HG02763 (cell line): Measurements from ENCODE around the gene ATXN7L1.
"Not testable (repeated sequence)": the region's sequence is repeated elsewhere in the genome, so short reads cannot be mapped to it uniquely, and the experiment has no call there.

Experiments used
- ATAC-seq: cut with Tn5 transposase; IDR thresholded peaks from one replicate; pipeline ENCODE4 v1.9.1; 2021; ENCODE audit warnings: mild to moderate bottlenecking, moderate library complexity; ENCODE audit not compliant: unreplicated experiment

The ATXN7L1 gene

DNA sequence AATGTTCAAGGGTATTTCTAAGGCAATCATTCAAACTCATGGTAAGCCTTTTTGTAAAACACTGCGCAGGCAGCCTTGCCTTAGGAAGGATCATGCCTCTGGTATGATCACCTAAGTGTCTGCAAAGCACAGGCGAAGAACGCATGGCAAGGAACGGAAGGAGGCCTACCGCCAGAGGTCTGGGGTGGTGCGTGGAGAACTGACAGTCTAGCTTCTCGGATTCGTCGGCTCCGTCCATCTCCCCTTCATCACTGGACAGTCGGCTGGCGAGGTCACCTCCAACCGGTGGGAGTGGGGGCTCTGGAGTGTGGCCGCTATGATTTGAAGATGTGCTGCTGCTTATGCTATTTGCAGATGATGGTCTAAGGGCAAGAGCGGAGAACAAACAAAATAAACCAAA, 252.5 kb downstream of the ATXN7L1 start:
- ATAC-seq = no peak

DNA sequence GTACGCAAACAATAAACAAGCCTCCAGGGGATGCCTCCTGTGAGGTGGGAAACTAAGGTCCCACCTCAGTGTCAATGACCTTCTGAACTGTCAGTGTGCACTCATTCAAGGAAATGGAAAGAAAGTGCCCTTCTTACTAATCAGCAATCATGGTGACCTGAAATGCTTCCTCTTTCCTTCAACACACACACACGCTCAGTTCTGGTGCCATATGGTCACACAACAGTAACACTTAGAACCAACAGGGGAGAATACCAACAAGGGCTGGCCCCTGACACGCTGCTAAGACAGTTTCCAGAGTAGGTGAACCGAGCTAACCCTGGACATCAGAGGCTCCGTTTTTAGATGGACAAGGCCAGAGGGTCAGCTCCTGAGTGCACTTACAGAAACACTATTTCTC, 253.0 kb downstream of the ATXN7L1 start:
- no peak for ATAC-seq

DNA sequence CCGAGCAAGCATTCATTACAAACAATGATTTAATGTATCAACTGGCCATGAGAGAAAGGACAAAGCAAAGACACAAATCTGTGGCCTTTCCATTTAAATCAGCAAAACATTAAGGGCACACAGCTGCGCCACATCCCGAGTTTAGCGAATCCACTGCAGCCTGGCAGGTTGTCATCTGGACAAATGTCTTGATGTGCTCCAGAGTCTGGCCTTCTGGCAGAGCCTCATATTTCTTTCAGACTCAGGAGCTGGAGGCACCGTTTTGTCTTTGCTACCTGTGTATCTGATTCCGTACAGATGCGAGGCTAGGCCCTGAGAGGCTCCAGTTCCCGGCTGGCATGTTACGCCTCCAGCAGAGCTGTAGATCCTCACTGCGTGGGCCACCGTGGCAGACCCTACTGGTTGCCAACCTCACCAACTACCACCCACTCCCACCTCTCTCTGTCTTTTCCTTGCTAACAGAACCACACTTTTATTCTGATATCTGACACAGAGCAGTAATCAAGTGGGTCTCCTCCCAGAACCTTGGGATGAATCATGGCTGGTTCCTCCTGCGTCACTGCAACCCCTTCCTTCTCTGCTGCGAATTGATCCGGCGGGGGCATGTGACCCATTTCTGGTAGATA, 254.2 kb downstream of the ATXN7L1 start:
- no peak for ATAC-seq

DNA sequence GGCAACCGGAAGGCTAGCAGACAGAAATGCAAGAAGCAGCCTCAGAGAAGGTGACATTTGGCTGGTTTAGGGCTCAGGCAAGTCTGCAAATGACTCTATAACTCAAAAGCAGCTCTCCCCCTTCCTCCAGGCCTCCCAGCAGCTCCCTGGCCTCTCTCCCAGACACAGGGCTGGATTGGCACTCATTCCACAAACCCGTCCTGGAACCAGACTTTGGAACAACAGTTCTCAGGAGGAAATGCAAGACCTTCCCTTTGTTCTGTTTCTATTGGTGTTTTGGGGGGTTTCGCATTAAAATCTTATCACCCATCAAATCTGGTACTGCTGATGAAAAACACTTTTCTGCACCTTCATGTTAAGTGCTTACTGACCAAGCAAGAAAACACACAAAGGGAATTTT, 254.8 kb downstream of the ATXN7L1 start:
- no peak for ATAC-seq

DNA sequence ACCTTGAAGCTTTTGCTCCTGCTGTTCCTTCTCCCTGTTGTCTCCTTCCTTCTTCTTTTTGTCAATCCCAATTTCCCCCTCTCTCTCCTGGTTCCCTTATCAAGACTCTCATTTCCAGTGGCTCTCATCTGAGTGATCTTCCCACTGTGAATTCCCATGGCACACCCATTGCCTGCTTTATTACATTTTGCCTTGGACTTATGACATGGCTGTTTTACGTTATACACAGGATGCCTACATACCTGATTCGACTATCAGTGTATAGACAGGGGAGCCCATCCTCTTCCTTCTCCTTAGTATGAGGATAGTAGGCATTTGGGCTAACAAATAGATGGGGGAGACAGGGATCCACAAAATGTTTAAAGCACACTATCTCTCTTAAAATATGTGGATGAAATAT, 255.2 kb downstream of the ATXN7L1 start:
- ATAC-seq = no peak

DNA sequence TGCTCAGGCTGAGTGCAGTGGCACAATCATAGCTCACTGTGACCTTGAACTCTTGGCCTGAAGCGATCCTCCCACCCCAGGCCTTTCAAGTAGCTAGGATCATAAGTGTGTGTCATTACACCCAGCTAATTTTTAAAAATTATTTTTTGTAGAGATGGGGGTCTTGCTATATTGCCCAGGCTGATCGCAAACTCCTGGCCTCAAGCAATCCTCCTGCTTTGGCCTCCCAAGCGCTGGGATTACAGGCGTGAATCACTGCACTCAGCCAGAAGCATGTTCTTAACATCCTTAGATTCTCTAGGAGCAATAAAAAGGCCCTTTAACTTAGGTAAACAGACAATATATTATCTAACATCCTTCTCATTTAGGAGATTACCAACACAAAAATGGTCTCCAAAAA, 256.8 kb downstream of the ATXN7L1 start:
- ATAC-seq = no peak

DNA sequence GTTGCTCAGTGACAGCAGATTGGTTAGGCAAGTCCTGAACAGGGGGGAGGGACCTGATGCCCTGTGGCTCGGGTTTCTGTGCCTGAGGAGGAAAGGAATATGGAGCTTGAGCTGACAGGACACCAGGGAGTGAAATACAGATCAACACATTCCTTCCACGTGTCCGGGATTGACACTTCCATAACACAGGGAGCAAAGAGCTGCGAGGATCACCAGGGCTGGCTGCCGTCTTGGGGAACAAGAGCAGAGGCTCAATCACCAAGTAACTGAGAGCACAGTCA, 258.4 kb downstream of the ATXN7L1 start:
- no peak for ATAC-seq

DNA sequence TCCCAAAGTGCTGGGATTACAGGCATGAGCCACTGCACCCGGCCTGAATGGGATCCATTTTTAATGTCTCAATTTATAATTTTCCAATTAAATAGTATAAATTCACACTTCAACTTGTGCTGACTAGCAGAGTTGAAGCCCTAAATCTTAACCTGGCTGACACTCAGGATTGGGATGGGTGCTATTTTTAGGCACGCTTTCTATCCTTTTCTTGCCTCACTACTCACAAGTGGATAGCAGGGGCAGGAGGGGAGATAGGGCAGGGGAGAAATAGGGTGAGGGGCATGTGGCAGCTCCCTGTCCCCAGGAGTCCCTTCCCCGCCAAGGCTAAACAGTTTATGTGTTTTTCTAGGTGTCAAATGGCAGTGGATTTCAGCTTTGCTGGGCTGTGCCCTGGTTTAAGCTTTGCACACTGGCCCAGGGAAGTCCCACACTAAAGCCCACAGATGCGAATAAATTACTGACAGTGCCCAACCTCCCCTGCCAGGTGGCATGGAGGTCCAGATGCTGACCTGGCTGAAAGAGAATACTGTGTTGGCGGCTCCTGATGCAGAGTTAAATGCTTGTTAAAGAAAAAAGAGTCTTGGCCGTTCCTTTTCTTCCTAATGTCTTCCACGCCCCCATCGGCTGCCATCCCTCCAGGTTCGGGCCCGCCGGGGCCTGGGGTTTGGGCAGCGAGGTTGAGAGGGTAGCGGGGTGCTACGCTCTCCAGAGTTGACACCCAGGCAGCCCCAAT, 259.0 kb downstream of the ATXN7L1 start:
- no peak for ATAC-seq

DNA sequence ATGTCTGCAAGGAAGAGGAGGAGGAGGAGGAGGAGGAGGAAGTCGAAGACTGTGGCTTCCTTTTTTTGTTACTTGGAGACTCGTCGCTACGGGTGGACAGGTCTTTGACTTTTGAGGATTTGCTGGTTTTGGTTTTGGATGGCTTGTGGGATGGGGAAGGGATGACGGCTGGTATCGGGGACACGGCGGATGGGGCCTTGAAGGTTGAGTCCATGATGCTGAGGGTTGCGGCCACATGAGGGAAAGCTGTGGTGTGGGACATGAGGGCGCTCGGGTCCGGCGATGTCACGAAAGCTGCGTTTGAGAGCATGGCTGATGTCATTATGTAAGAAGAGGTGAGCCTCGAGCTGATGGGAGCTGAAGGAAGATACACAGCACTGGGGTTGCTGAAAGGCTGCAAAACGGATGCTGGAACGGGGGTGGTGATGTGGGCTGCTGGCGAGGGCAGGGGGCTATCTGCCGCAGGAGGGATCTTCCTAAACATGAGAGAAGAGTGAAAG, 262.0 kb downstream of the ATXN7L1 start:
- no peak for ATAC-seq

DNA sequence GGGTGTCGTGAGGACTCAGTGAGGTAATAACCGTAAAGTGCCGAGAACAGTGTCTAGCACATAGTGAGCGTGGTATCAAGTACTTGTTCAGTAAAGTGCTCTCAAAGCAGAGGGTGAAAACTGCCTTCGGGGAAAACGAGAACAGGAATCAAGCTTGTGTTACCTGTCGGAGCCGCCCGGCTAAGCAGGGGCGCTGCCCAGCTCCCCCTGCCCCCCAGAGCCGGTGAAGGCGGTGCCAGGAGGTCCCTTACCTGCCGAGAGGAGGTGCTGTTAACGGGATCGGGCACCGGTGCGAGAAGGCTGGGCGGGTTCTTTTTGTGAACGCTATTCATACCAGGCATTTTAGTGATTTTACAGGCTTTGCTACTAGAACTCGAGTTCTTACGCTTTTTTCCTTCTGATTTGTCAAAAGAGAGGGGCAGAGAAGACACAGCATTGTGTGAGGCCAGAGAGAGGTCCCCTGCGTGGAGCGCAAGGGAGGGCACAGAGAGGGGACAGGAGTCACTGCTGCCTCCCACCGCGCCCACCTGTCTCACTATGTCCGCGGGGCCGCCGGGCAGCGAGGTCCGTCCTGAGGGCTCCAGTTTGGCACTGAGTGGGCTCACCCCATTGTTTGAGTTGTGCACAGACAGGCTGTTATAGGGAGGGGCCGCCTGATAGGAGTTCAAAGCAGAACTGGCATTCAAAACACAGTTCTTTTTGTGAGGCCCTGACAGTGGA, 262.6 kb downstream of the ATXN7L1 start:
- ATAC-seq = no peak

DNA sequence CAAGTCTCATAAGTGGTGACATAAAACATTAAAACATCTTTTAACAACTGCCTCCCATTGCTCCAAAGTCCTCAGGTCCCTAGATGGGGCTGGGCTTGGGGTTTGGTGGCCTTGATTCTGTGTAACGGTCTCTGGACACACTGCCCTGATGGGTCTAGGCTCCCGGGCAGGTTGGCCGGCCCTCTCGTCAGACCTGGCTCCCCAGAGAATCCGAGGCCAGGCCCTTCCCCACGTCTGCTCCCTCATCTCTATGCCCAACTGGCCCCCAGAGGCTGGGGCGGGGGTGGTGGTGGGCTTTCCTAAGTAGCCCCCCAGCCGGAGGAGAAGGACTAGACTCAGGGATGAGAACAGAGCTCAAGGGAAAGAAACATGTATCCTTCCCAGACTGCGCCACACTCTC, 263.6 kb downstream of the ATXN7L1 start:
- no peak for ATAC-seq

DNA sequence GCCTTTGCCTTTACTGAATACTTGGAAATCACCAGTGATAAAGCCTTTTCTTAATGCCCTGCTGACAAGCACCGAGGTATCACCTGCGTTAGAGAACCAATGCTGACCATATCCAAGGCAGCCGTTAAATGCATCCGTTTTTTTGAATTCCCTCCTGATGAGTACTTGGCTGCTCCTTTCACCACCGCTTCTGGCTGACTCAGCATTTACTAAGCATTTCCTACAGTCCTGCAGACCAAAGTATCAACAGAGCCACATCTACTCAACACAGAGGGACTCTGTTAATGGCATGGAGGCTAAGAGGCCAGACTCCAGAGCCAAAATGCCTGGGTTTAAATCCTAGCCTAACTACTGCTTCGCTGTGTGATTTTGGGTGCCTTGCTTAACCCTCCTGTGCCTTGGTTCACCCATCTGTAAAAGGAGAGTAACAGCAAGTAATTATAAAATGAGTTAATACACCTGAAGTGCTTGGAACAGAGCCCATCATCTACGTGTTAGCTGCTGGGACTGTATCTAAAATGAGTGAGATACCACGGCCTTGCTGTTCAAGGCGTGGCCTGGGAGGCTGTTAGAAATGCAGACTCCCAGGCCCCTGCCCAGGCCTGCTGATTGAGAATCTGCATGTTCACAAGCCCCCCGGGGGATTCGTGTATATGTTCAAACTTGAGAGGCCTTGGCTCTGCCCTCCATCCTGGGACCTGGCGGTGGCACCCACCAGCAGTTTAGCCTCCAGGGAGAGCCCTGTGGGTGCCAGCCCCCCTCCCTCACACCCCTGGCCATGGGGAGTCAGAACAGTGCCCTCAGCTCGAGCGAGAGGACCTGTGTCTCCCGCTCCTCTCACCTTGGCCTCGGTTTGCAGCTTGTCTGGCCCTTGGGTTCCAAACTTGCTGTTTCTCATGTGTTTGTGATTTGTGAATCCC, 264.3 kb downstream of the ATXN7L1 start:
- ATAC-seq = no peak

DNA sequence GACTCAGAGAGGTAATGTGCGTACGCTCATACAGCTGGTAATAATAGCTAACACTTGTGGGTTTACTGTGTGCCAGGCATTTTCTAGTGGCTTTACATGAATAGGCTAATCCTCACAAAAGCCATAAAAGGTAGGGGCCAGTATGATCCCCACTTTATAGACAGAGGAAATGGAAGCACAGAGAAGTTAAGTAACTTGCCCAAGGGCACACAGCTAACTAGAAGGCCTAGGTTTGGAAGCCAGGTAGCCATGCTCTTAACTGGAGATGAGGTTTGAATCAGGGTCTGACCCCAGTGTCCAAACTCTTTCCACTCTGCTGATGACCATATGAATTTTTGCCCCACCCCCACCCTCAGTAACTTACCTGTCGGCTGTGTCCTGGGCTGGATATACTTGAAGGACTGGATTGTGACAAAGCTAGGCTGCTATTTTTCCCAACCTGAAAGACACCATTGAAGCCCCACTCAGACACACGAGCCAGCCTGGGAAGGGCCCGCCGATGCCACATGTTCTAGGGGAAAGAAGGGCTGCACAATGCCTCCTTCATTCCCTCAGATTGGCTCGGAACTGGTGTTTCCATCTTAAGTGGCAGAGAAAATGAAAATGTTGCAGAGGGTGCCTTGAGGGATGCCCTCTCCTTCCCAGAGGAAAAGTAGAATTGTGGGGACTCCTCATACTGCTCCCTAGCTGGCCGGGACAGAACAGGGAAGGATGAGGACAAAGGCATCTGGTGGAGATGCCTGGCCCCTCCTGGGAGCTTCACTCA, 266.1 kb downstream of the ATXN7L1 start:
- ATAC-seq = no peak

DNA sequence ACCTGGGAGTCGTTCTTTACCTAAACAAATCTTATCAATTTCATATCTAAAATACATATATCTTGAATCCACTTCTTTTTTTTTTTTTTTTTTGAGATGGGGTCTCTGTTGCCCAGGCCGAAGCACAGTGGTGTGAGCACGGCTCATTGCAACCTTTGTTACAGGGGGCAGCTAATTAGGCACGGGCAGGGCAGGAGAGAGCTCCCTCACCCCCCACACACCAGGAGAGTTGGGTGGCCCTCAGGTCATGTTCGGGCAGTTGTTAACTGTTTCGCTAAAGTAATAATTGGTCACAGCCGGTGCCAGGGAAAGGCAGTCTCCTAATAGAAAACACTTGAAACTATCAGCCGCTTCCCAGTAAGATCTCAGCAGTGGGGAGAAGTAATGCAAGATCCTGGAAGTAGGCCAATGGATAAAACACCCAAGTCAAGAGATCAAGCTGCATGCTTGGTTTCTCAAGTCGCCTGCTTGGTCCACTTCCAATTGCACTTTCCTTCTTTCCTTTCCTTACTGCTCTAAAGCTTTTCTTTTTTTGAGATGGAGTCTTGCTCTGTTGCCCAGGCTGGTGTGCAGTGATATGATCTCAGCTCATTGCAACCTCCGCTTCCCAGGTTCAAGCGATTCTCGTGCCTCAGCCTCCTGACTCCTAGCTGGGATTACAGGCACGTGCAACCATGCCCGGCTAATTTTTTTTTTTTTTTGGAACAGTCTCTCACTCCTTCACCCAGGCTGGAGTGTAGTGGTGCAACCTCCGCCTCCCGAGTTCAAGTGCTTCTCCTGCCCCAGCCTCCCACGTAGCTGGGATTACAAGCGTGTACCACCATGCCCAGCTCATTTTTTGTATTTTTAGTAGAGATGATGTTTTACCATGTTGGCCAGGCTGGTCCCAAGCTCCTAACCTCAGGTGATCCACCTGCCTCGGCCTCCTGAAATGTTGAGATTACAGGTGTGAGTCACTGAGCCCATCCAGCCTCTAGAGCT, 273.8 kb downstream of the ATXN7L1 start:
- ATAC-seq = no peak

DNA sequence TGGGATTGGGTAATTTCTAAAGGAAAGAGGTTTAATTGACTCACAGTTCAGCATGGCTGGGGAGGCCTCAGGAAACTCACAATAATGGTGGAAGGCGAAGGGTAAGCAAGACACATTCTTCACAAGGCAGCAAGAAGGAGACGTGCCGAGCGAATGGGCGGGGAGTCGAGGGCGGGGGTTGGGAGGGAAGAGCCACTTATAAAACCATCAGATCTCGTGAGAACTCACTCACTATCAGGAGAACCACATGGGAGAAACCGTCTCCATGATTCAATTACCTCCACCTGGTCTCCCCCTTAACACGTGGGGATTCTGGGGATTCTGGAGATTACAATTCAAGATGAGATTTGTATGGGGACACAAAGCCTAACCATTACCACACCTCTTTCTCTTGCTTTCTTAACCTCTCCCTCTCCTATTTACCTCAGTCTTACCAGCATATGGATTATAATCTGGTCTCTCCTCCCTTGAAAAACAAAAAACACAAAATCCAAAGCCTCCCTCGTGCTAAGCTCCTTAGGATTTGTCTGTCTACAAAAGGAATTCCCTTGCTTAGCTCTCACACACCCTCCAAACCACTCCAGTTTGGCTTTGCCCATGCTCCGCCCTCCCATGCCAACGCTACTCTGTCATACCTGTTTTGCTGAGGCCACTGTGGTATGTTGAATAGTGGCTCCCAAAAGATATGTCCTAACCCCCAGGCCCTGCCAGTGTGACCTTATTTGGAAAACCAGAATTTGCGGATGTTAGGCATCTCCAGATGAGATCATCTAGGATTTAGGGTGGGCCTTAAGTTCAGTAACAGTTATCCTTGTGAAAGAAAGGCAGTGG, 275.5 kb downstream of the ATXN7L1 start:
- no peak for ATAC-seq

DNA sequence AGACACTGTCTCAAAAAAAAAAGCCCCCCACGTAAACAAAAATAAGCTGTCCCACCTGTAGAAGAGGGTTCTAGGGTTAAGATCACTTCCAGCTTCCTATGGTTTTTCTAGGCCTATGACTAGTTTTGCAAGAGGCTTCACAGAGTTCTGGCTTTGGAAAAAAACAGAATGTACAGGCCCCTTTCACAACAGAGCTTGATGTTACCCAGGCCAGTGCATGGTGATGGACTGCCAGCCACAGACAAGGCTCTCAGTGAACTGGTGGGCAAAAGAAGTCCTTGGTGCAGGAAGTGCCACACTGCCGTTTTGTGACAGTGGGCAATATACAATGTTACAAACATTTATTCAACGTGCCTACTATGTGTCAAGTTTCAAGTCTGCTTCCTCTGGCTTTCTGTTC, 276.8 kb downstream of the ATXN7L1 start:
- ATAC-seq = no peak

DNA sequence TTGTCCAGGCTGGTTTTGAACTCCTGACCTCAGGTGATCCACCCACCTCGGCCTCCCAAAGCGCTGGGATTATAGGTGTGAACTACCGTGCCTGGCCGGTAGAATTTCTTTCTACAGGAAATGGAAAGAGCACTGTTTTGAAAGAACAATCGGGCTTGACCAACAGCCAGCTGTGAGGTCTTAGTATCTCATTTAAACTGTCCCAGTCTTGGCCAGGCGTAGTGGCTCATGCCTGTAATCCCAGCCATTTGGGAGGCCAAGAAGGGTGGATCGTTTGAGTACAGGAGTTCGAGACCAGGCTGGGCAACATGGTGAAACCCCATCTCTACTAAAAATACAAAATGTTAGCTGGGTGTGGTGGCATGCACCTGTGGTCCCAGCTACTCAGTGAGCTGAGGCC, 277.3 kb downstream of the ATXN7L1 start:
- not testable (repeated sequence) for ATAC-seq

DNA sequence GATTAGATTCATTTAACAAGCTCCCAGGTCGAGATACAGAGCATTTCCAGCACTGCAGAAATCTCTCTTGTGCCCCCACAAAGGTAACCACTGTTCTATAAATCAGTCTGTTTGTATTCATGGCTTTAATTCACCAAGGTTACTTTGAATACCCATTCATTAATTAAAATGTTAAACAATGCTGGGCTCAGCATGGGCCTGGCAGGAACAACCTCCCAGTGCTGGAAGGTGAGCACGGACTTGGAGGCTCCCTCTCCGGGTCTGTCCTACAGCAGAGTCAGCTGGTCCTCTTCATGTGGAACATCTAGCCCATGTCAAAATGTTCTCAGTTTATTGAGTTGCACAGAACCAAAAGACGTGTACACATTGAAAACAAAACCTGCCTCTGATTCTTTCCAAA, 279.5 kb downstream of the ATXN7L1 start:
- no peak for ATAC-seq
